ENCODE results near the gene CARS1.

Gene CARS1

GRCh38 chr11:3037945-3038271 lies 19.3 kb downstream of the CARS1 start:
- Histone ChIP-seq H3K4me1 (ENCODE audit: control insufficient read depth, low read length) (peaks cover 51% of the 10 kb centered on the region), H3F3A (ENCODE audit: control insufficient read depth, insufficient read depth) (peaks cover 35% of the 10 kb centered on the region), H3K27me3 (ENCODE audit: control insufficient read depth, low read length) (no peaks in the 10 kb centered on the region), H3K9me3 (ENCODE audit: control insufficient read depth, insufficient read depth, low read length) (no peaks in the 10 kb centered on the region), H3K79me2 (ENCODE audit: control insufficient read depth, low read length) (peaks cover 15% of the 10 kb centered on the region), H4K20me1 (ENCODE audit: control insufficient read depth, insufficient read depth, low read depth, low read length) (no peaks in the 10 kb centered on the region), H3K4me3 (ENCODE audit: low read length) (no peak overlapping the region), H3K4me2 (ENCODE audit: low read length) (no peak overlapping the region), H3K27ac (ENCODE audit: low read depth, low read length) (no peak overlapping the region), H3K36me3 (ENCODE audit: control insufficient read depth, low read length) (peaks cover 80% of the 10 kb centered on the region), H3K9me2 (replicated peaks; ENCODE audit: control insufficient read depth, low read length) (no peaks in the 10 kb centered on the region)
- TF ChIP-seq CTCF (IDR thresholded peaks at IDR 0.05; ENCODE audit: low read depth, low read length, poor library complexity, severe bottlenecking) = no peak
- TF ChIP-seq EZH2phosphoT487 (IDR thresholded peaks at IDR 0.05; ENCODE audit: borderline replicate concordance, low read length) = no peak

DNA sequence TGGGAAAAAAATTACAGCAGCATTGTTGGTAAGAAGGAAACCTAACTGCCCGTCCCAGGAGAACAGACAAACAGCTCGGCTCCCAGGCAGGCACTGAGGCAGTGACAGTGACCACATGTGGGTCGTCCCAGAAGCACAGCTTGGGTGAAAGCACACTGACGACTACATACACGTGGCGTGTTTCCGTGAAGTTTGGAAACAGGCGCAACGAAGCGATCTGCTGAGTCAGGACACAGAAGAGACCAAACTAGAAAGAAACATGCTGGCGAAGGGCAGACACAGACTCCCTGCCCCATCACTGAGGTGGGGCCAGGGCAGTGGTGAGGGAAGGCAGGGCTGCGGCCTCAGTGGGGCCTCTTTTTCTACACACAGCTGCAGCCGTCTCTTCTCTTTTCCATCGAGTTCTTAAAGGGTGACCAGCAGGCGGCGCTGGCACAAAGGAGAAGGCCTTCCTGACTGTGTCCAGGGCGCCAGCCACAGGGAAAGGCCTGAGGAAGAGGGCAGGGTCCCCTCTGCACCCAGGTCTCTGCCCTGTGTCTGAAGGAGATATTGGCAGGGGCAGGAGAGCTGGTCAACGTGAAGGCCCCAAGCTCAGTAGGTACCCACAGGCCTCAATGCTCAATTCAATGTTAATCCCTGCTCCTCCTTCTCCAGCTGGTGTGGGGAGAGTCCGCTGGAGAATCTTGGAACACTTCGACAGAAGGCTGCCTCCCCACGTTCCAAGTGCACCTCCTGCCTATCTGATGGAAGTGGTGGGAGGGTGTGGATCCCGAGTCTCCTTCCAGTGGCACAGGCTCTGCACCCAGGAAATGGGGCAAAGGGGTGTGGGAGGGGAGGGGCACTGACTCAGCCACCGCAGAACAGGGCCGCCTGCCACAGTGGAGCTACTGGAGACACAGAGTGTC lies 19.9 kb downstream of the CARS1 start:
- H4K20me1 ChIP-seq (ENCODE audit: control insufficient read depth, insufficient read depth, low read depth, low read length) = no peaks in the 10 kb centered on the region
- H3K27ac ChIP-seq (ENCODE audit: low read depth, low read length) = peak overlapping the region; percentile 92
- H3F3A ChIP-seq (ENCODE audit: control insufficient read depth, insufficient read depth) = peaks cover 37% of the 10 kb centered on the region
- TF ChIP-seq CTCF (IDR thresholded peaks at IDR 0.05; ENCODE audit: low read depth, low read length, poor library complexity, severe bottlenecking) = peak; percentile 87
- TF ChIP-seq EZH2phosphoT487 (IDR thresholded peaks at IDR 0.05; ENCODE audit: borderline replicate concordance, low read length) = no peak
- peaks cover 82% of the 10 kb centered on the region for H3K36me3 ChIP-seq (ENCODE audit: control insufficient read depth, low read length)
- H3K9me3 ChIP-seq (ENCODE audit: control insufficient read depth, insufficient read depth, low read length) = no peaks in the 10 kb centered on the region
- peak overlapping the region; percentile 80 for H3K4me2 ChIP-seq (ENCODE audit: low read length)
- peaks cover 57% of the 10 kb centered on the region for H3K4me1 ChIP-seq (ENCODE audit: control insufficient read depth, low read length)
- H3K9me2 ChIP-seq (replicated peaks; ENCODE audit: control insufficient read depth, low read length) = no peaks in the 10 kb centered on the region
- peak overlapping the region; percentile 61 for H3K4me3 ChIP-seq (ENCODE audit: low read length)
- H3K79me2 ChIP-seq (ENCODE audit: control insufficient read depth, low read length) = peaks cover 15% of the 10 kb centered on the region; the same call in 1 of the 2 replicates
- no peaks in the 10 kb centered on the region for H3K27me3 ChIP-seq (ENCODE audit: control insufficient read depth, low read length)

DNA sequence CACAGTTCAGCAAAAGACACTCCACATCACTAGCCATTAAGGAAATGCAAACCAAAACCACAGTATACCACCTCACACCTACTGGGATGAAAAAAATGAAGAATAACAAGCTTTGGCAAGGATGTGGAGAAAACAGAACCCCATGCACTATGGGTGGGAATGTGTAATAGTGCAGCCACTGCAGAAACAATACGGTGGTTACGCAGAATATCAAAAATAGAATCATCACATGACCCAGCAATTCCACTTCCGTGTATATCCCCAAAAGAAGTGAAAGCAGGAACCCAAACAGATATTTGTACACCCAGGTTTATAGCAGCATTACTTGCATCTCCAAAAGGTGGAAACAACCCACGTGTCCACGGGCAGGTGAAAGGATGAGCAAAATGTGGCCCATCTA lies 20.8 kb downstream of the CARS1 start:
- H3K79me2 ChIP-seq (ENCODE audit: control insufficient read depth, low read length) = peaks cover 12% of the 10 kb centered on the region
- no peak for TF ChIP-seq CTCF (IDR thresholded peaks at IDR 0.05; ENCODE audit: low read depth, low read length, poor library complexity, severe bottlenecking)
- TF ChIP-seq EZH2phosphoT487 (IDR thresholded peaks at IDR 0.05; ENCODE audit: borderline replicate concordance, low read length) = no peak
- no peaks in the 10 kb centered on the region for H3K9me2 ChIP-seq (replicated peaks; ENCODE audit: control insufficient read depth, low read length)
- H3K9me3 ChIP-seq (ENCODE audit: control insufficient read depth, insufficient read depth, low read length) = no peaks in the 10 kb centered on the region
- peak overlapping the region; percentile 61 for H3K4me3 ChIP-seq (ENCODE audit: low read length)
- no peaks in the 10 kb centered on the region for H4K20me1 ChIP-seq (ENCODE audit: control insufficient read depth, insufficient read depth, low read depth, low read length)
- H3K4me2 ChIP-seq (ENCODE audit: low read length) = peak overlapping the region; percentile 80
- peaks cover 40% of the 10 kb centered on the region for H3F3A ChIP-seq (ENCODE audit: control insufficient read depth, insufficient read depth)
- H3K4me1 ChIP-seq (ENCODE audit: control insufficient read depth, low read length) = peaks cover 66% of the 10 kb centered on the region
- peak overlapping the region; percentile 92 for H3K27ac ChIP-seq (ENCODE audit: low read depth, low read length)
- H3K27me3 ChIP-seq (ENCODE audit: control insufficient read depth, low read length) = no peaks in the 10 kb centered on the region
- H3K36me3 ChIP-seq (ENCODE audit: control insufficient read depth, low read length) = peaks cover 79% of the 10 kb centered on the region

Measured in DOHH2 (cell line).